ENCODE measurements around the gene POLK. TPM values are rescaled to one million over a fixed set of nuclear protein-coding genes. Genes with fewer than 3 reads are reported as not detected.
A peak's percentile ranks its signal among the peaks of the same experiment; 100 is the strongest.

Gene POLK
- total RNA-seq, 1 donor, result 34.7 TPM

DNA sequence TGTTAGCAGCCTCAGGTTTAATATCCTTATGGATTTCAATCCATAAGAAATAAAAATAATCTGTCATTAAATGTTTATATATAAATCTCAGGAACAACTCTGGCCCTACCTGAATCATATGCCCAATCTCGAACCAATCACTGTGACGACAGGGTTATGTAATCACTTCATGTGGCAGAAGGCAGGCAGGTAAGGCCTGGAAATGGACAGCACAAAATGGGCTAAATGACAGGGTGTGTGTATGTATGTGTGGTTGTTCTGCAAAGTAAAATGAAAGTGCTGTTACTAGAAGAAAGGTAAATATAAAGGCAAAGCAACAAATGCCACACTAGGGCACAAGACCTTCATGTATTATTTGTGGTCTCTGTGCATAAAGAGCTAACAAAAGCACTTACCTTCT lies 119.2 kb downstream of the POLK start:
- Histone ChIP-seq H3K4me3 (ENCODE audit: insufficient read depth, low read length) (no peak overlapping the region), H3K4me1 (ENCODE audit: insufficient read depth, low read length) (no peaks in the 10 kb centered on the region), H3K79me2 (ENCODE audit: insufficient read depth, low read length) (no peaks in the 10 kb centered on the region), H3K36me3 (ENCODE audit: insufficient read depth, low read length) (no peaks in the 10 kb centered on the region), H4K20me1 (ENCODE audit: insufficient read depth, low read length) (no peaks in the 10 kb centered on the region), H3K4me2 (ENCODE audit: insufficient read depth, low read length) (no peak overlapping the region), H2AFZ (ENCODE audit: low read length) (no peak overlapping the region), H3K27me3 (ENCODE audit: insufficient read depth, low read length) (no peaks in the 10 kb centered on the region), H3K9me3 (ENCODE audit: low read depth, low read length) (no peaks in the 10 kb centered on the region), H3K27ac (ENCODE audit: low read depth, low read length) (no peak overlapping the region)
- TF ChIP-seq, protein P1, sequence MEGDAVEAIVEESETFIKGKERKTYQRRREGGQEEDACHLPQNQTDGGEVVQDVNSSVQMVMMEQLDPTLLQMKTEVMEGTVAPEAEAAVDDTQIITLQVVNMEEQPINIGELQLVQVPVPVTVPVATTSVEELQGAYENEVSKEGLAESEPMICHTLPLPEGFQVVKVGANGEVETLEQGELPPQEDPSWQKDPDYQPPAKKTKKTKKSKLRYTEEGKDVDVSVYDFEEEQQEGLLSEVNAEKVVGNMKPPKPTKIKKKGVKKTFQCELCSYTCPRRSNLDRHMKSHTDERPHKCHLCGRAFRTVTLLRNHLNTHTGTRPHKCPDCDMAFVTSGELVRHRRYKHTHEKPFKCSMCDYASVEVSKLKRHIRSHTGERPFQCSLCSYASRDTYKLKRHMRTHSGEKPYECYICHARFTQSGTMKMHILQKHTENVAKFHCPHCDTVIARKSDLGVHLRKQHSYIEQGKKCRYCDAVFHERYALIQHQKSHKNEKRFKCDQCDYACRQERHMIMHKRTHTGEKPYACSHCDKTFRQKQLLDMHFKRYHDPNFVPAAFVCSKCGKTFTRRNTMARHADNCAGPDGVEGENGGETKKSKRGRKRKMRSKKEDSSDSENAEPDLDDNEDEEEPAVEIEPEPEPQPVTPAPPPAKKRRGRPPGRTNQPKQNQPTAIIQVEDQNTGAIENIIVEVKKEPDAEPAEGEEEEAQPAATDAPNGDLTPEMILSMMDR (IDR thresholded peaks at IDR 0.05; ENCODE audit: extremely low read depth, low read depth, low read length), result no peak
- DNase-seq (ENCODE audit: insufficient read length, low spot score, missing footprints), result no peak

- Histone ChIP-seq H3K4me3 (ENCODE audit: insufficient read depth, low read length) (no peak overlapping the region), H3K27ac (ENCODE audit: low read depth, low read length) (no peak overlapping the region)
These were observed 120.6 kb downstream of the POLK start for GRCh38 chr5:75632321-75632720.

DNA sequence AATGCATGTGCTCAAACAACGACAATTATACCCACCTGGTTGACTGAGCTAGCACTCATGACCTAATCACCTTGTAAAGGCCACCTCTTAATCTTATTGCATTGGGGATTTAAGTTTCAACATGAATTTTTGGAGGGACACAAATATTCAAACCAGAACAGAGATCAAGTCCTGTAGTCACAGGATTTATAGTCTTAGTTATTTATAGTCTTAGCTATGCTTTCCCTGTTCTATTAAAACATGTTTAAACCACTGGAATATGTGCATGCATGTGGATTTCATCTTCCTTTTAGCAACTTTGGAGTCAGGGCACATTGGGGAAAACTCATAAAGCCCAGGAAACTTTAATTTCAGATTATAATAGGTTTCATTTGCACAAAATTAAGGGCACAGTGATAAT lies 126.3 kb downstream of the POLK start:
- TF ChIP-seq, protein P1 (IDR thresholded peaks at IDR 0.05; ENCODE audit: extremely low read depth, low read depth, low read length), result no peak
- no peak overlapping the region for H2AFZ ChIP-seq (ENCODE audit: low read length)
- no peaks in the 10 kb centered on the region for H3K9me3 ChIP-seq (ENCODE audit: low read depth, low read length)
- H3K79me2 ChIP-seq (ENCODE audit: insufficient read depth, low read length), result no peaks in the 10 kb centered on the region
- no peak overlapping the region for H3K4me2 ChIP-seq (ENCODE audit: insufficient read depth, low read length)
- H4K20me1 ChIP-seq (ENCODE audit: insufficient read depth, low read length), result no peaks in the 10 kb centered on the region
- no peak overlapping the region for H3K27ac ChIP-seq (ENCODE audit: low read depth, low read length)
- DNase-seq (ENCODE audit: insufficient read length, low spot score, missing footprints), result no peak
- no peak overlapping the region for H3K4me3 ChIP-seq (ENCODE audit: insufficient read depth, low read length)
- H3K36me3 ChIP-seq (ENCODE audit: insufficient read depth, low read length), result no peaks in the 10 kb centered on the region
- H3K4me1 ChIP-seq (ENCODE audit: insufficient read depth, low read length), result peaks cover 10% of the 10 kb centered on the region
- no peaks in the 10 kb centered on the region for H3K27me3 ChIP-seq (ENCODE audit: insufficient read depth, low read length)

More at GRCh38 chr5:75632321-75632720, 120.6 kb downstream of the POLK start:
- no peaks in the 10 kb centered on the region for H3K4me1 ChIP-seq (ENCODE audit: insufficient read depth, low read length)
- no peak overlapping the region for H3K4me2 ChIP-seq (ENCODE audit: insufficient read depth, low read length)
- DNase-seq (ENCODE audit: insufficient read length, low spot score, missing footprints), result no peak
- no peaks in the 10 kb centered on the region for H4K20me1 ChIP-seq (ENCODE audit: insufficient read depth, low read length)
- no peaks in the 10 kb centered on the region for H3K79me2 ChIP-seq (ENCODE audit: insufficient read depth, low read length)
- TF ChIP-seq, protein P1 (IDR thresholded peaks at IDR 0.05; ENCODE audit: extremely low read depth, low read depth, low read length), result no peak
- no peaks in the 10 kb centered on the region for H3K27me3 ChIP-seq (ENCODE audit: insufficient read depth, low read length)
- no peak overlapping the region for H2AFZ ChIP-seq (ENCODE audit: low read length)
- no peaks in the 10 kb centered on the region for H3K36me3 ChIP-seq (ENCODE audit: insufficient read depth, low read length)
- H3K9me3 ChIP-seq (ENCODE audit: low read depth, low read length), result no peaks in the 10 kb centered on the region

- Histone ChIP-seq H3K27me3 (ENCODE audit: insufficient read depth, low read length) (no peaks in the 10 kb centered on the region), H4K20me1 (ENCODE audit: insufficient read depth, low read length) (no peaks in the 10 kb centered on the region), H3K9me3 (ENCODE audit: low read depth, low read length) (no peaks in the 10 kb centered on the region), H3K27ac (ENCODE audit: low read depth, low read length) (peak overlapping the region; percentile 85), H2AFZ (ENCODE audit: low read length) (no peak overlapping the region), H3K36me3 (ENCODE audit: insufficient read depth, low read length) (no peaks in the 10 kb centered on the region), H3K4me1 (ENCODE audit: insufficient read depth, low read length) (peaks cover 10% of the 10 kb centered on the region), H3K4me2 (ENCODE audit: insufficient read depth, low read length) (no peak overlapping the region), H3K4me3 (ENCODE audit: insufficient read depth, low read length) (no peak overlapping the region), H3K79me2 (ENCODE audit: insufficient read depth, low read length) (no peaks in the 10 kb centered on the region)
- no peak for DNase-seq (ENCODE audit: insufficient read length, low spot score, missing footprints)
- TF ChIP-seq, protein P1 (IDR thresholded peaks at IDR 0.05; ENCODE audit: extremely low read depth, low read depth, low read length), result no peak
These were observed 128.0 kb downstream of the POLK start for GRCh38 chr5:75639535-75640311.

All from osteoblast (primary cell).